ENCODE data around the gene USP24. TPM values are rescaled to one million over a fixed set of nuclear protein-coding genes. Genes with fewer than 3 reads are reported as not detected.

USP24 gene
- polyA plus RNA-seq, 1 experiment = 20.9 TPM

DNA sequence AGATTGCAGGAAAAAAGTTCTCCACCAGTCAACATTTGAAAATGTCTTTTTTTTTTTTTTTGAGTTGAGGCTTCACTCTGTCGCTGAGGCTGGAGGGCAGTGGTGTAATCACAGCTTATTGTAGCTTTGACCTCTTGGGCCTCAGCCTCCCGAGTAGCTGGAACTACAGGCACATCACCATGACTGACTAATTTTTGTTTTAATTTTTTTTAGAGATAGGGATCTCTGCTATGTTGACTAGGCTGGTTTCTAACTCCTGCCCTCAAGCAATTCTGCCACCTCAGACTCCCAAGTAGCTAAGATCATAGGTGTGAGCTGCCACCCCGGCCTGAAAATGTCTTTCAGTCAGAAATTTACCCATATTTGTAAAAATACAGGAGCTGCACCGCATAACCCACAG, 30.6 kb upstream of the USP24 start:
- DNase-seq (ENCODE audit: low read depth, low spot score) = no peak

DNA sequence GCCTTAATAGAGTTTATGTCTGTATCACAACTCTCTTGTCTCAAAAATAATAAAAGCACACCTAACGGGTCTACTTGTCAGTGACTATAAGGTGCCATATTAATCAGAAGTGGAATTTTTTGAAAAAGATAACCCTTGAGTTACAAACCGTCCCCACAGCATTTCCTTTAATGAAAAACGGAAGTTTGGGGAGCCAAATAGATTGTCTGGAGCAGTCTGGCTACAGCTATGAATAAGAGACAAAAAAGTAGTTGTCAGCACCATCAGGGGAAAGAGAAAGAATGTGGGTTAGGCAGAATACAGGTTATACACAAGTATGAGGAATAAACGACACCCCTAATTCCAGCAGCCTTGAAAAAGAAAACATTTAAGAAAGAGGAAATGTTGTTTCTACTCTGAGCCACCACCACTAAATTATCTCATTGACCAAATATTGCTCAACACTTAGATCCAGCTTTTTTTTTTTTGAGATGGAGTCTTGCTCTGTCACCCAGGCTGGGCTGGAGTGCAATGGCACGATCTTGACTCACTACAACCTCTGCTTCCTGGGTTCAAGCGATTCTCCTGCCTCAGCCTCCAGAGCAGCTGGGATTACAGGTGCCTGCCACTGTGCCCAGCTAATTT, 29.4 kb upstream of the USP24 start:
- no peak for TF ChIP-seq CTCF (IDR thresholded peaks at IDR 0.05; ENCODE audit: low read depth, low read length)
- Histone ChIP-seq H3K9me3 (ENCODE audit: control insufficient read depth, insufficient read depth, low read length) (no peaks in the 10 kb centered on the region), H3K27ac (ENCODE audit: low read depth, low read length) (no peak overlapping the region), H3K27me3 (ENCODE audit: control insufficient read depth, insufficient read depth, low read length) (no peaks in the 10 kb centered on the region), H3K4me3 (ENCODE audit: low read depth, low read length) (no peak overlapping the region)
- CTCF ChIA-PET = interaction anchor here (0.6 to 1.0 kb wide), 2 partner anchors 12 to 33 kb away, joined by 3 to 9 read pairs; no protein-coding TSS in a partner anchor
- no peak for DNase-seq (ENCODE audit: low read depth, low spot score)
- POLR2A ChIA-PET = no interaction called here

More for the DNA sequence above, 30.6 kb upstream of the USP24 start:
- H3K4me3 ChIP-seq (ENCODE audit: low read depth, low read length) = no peak overlapping the region
- H3K27ac ChIP-seq (ENCODE audit: low read depth, low read length) = no peak overlapping the region
- H3K27me3 ChIP-seq (ENCODE audit: control insufficient read depth, insufficient read depth, low read length) = no peaks in the 10 kb centered on the region
- CTCF ChIA-PET = interaction anchor here (0.8 kb wide), 1 partner anchor 32 kb away, joined by 5 read pairs; no protein-coding TSS in a partner anchor
- POLR2A ChIA-PET = no interaction called here
- no peaks in the 10 kb centered on the region for H3K9me3 ChIP-seq (ENCODE audit: control insufficient read depth, insufficient read depth, low read length)
- TF ChIP-seq CTCF (IDR thresholded peaks at IDR 0.05; ENCODE audit: low read depth, low read length) = no peak

- no peak for DNase-seq (ENCODE audit: low read depth, low spot score)
- ChIA-PET POLR2A (no interaction called here), CTCF (interaction anchor here (1.0 kb wide), 1 partner anchor 34 kb away, joined by 9 read pairs; no protein-coding TSS in a partner anchor)
- Histone ChIP-seq H3K4me3 (ENCODE audit: low read depth, low read length) (no peak overlapping the region), H3K27me3 (ENCODE audit: control insufficient read depth, insufficient read depth, low read length) (no peaks in the 10 kb centered on the region), H3K9me3 (ENCODE audit: control insufficient read depth, insufficient read depth, low read length) (no peaks in the 10 kb centered on the region), H3K27ac (ENCODE audit: low read depth, low read length) (no peak overlapping the region)
- no peak for TF ChIP-seq CTCF (IDR thresholded peaks at IDR 0.05; ENCODE audit: low read depth, low read length)
Measured at GRCh38 chr1:55243655-55244054, 28.5 kb upstream of the USP24 start.

GRCh38 chr1:55239548-55239947, 24.4 kb upstream of the USP24 start:
- POLR2A ChIA-PET = no interaction called here
- DNase-seq (ENCODE audit: low read depth, low spot score) = no peak
- Histone ChIP-seq H3K4me3 (ENCODE audit: low read depth, low read length) (no peak overlapping the region), H3K9me3 (ENCODE audit: control insufficient read depth, insufficient read depth, low read length) (no peaks in the 10 kb centered on the region), H3K27me3 (ENCODE audit: control insufficient read depth, insufficient read depth, low read length) (no peaks in the 10 kb centered on the region), H3K27ac (ENCODE audit: low read depth, low read length) (no peak overlapping the region)
- no peak for TF ChIP-seq CTCF (IDR thresholded peaks at IDR 0.05; ENCODE audit: low read depth, low read length)
- CTCF ChIA-PET = no interaction called here

GRCh38 chr1:55235722-55236121, 20.6 kb upstream of the USP24 start:
- CTCF ChIA-PET = interaction anchor here (1.9 kb wide), 1 partner anchor 42 kb away, joined by 7 read pairs; no protein-coding TSS in a partner anchor
- H3K4me3 ChIP-seq (ENCODE audit: low read depth, low read length) = no peak overlapping the region

More at GRCh38 chr1:55235722-55236121, 20.6 kb upstream of the USP24 start:
- Histone ChIP-seq H3K9me3 (ENCODE audit: control insufficient read depth, insufficient read depth, low read length) (no peaks in the 10 kb centered on the region), H3K27me3 (ENCODE audit: control insufficient read depth, insufficient read depth, low read length) (no peaks in the 10 kb centered on the region), H3K27ac (ENCODE audit: low read depth, low read length) (no peak overlapping the region)
- POLR2A ChIA-PET = interaction anchor here (0.6 kb wide), 1 partner anchor 101 kb away, joined by 9 read pairs; no protein-coding TSS in a partner anchor
- peak; percentile 29 for DNase-seq (ENCODE audit: low read depth, low spot score)
- TF ChIP-seq CTCF (IDR thresholded peaks at IDR 0.05; ENCODE audit: low read depth, low read length) = no peak
